Neuronal stem cell (in vitro differentiated cells): Measurements from ENCODE around the gene DUOX2.
"Not testable (repeated sequence)": the region's sequence is repeated elsewhere in the genome, so short reads cannot be mapped to it uniquely, and the experiment has no call there.

Source experiments
- DNase-seq: peaks from one replicate; pipeline ENCODE4 v3.0.0-alpha.2; 2013; ENCODE audit warnings: low spot score
- H2AFZ ChIP-seq: one replicate; pipeline ENCODE4 v1.6.1; 2013; ENCODE audit warnings: mild to moderate bottlenecking, low read length, inconsistent platforms
- H2AK5ac ChIP-seq: 2 replicates; pipeline ENCODE4 v1.6.1; 2013; ENCODE audit warnings: low read depth, mild to moderate bottlenecking, inconsistent platforms, low read length, moderate library complexity, mixed read lengths
- H2BK120ac ChIP-seq: 2 replicates; pipeline ENCODE4 v1.6.1; 2013; ENCODE audit warnings: low read depth, mild to moderate bottlenecking, inconsistent platforms, low read length, moderate library complexity, mixed read lengths
- H2BK12ac ChIP-seq: one replicate; pipeline ENCODE4 v1.6.1; 2013; ENCODE audit warnings: low read length, inconsistent platforms
- H2BK15ac ChIP-seq: 2 replicates; pipeline ENCODE4 v1.6.1; 2013; ENCODE audit warnings: mild to moderate bottlenecking, low read length, inconsistent platforms, mixed read lengths
- H2BK5ac ChIP-seq: one replicate; pipeline ENCODE4 v1.6.1; 2013; ENCODE audit warnings: inconsistent platforms, mild to moderate bottlenecking, low read length, moderate library complexity
- H3K14ac ChIP-seq: one replicate; pipeline ENCODE4 v1.6.1; 2013; ENCODE audit warnings: low read length, inconsistent platforms
- H3K18ac ChIP-seq: 2 replicates; pipeline ENCODE4 v1.6.1; 2013; ENCODE audit warnings: low read length, inconsistent platforms
- H3K23ac ChIP-seq: 2 replicates; pipeline ENCODE4 v1.6.1; 2013; ENCODE audit warnings: low read depth, mild to moderate bottlenecking, mixed read lengths, low read length, inconsistent platforms; ENCODE audit not compliant: poor library complexity
- H3K27ac ChIP-seq: replicated peaks from 3 replicates; pipeline ENCODE4 v1.5.1; 2013; ENCODE audit warnings: low read length, inconsistent platforms
- H3K27me3 ChIP-seq, 3 experiments: 2 replicates each; pipeline ENCODE4 v1.6.1; 2013; ENCODE audit warnings: low read length in 3 of 3, mild to moderate bottlenecking in 2 of 3, inconsistent platforms in 1 of 3, low read depth in 1 of 3, mixed read lengths in 1 of 3, moderate library complexity in 1 of 3; ENCODE audit not compliant: control insufficient read depth in 3 of 3, insufficient read depth in 3 of 3
- H3K36me3 ChIP-seq, 2 donors: replicated peaks in 1 of 2; 2 replicates each; pipeline ENCODE4 v1.6.1; 2013; ENCODE audit warnings: low read length in 2 of 2; ENCODE audit not compliant: control insufficient read depth in 2 of 2, insufficient read depth in 2 of 2
- H3K4ac ChIP-seq: 2 replicates; pipeline ENCODE4 v1.6.1; 2013; ENCODE audit warnings: inconsistent platforms, mild to moderate bottlenecking, low read length, moderate library complexity
- H3K4me1 ChIP-seq, 2 donors: 1 replicate in 1 of 2; 2 replicates in 1 of 2; pipeline ENCODE4 v1.6.1; 2013; ENCODE audit warnings: low read length in 2 of 2, low read depth in 1 of 2; ENCODE audit not compliant: control insufficient read depth in 2 of 2, insufficient read depth in 1 of 2
- H3K4me2 ChIP-seq: one replicate; pipeline ENCODE4 v1.6.1; 2013; ENCODE audit warnings: mild to moderate bottlenecking, low read length, inconsistent platforms; ENCODE audit not compliant: insufficient read depth, poor library complexity, severe bottlenecking
- H3K4me3 ChIP-seq, 2 donors: 2 replicates each; pipeline ENCODE4 v1.5.1; 2013; ENCODE audit warnings: low read length in 2 of 2, mild to moderate bottlenecking in 2 of 2, inconsistent platforms in 1 of 2, moderate library complexity in 1 of 2
- H3K79me1 ChIP-seq: one replicate; pipeline ENCODE4 v1.6.1; 2013; ENCODE audit warnings: low read depth, mild to moderate bottlenecking, inconsistent platforms, low read length, moderate library complexity
- H3K9ac ChIP-seq: one replicate; pipeline ENCODE4 v1.6.1; 2013; ENCODE audit warnings: mild to moderate bottlenecking, low read depth, low read length, inconsistent platforms; ENCODE audit not compliant: poor library complexity
- H3K9me3 ChIP-seq, 2 donors: replicated peaks in 1 of 2; 2 replicates each; pipeline versions ENCODE3 to v1.6.1; 2013; ENCODE audit warnings: low read length in 2 of 2, mild to moderate bottlenecking in 2 of 2, inconsistent platforms in 1 of 2, low read depth in 1 of 2, mixed read lengths in 1 of 2, moderate library complexity in 1 of 2; ENCODE audit not compliant: control insufficient read depth in 2 of 2, insufficient read depth in 1 of 2
- H4K8ac ChIP-seq: one replicate; pipeline ENCODE4 v1.6.1; 2013; ENCODE audit warnings: low read depth, mild to moderate bottlenecking, inconsistent platforms, low read length, moderate library complexity
- H4K91ac ChIP-seq: one replicate; pipeline ENCODE4 v1.6.1; 2013; ENCODE audit warnings: low read length, low read depth, mild to moderate bottlenecking, inconsistent platforms; ENCODE audit not compliant: poor library complexity
- WGBS, 2 donors: extraction: QIAGEN DNeasy Blood & Tissue Kit; methylation state at CpG; one replicate each; pipeline ENCODE4 v1.1.7; 2013; ENCODE audit warnings: missing lambda C conversion rate in 2 of 2, mixed read lengths in 1 of 2; ENCODE audit not compliant: insufficient read length in 2 of 2, insufficient replicate concordance in 1 of 2; ENCODE audit errors: extremely low coverage in 2 of 2; 5-methylcytosine and 5-hydroxymethylcytosine counted together

DUOX2 gene

GRCh38 chr15:45106002-45106790 is 7.8 kb downstream of the DUOX2 start:
- no peak overlapping the region for H2BK15ac ChIP-seq
- no peak overlapping the region for H2BK5ac ChIP-seq
- no peak overlapping the region for H3K4me2 ChIP-seq
- no peak for DNase-seq
- peak overlapping the region; percentile 6 for H3K14ac ChIP-seq
- H3K4ac ChIP-seq: no peak overlapping the region
- H3K9me3 ChIP-seq: peaks cover 0 to 3% of the 10 kb centered on the region in 2 donors
- H3K36me3 ChIP-seq: no peaks in the 10 kb centered on the region
- WGBS, 2 donors: no CpG with 5 or more reads among the region's 15 CpGs
- peak overlapping the region; percentile 41 for H2AK5ac ChIP-seq
- H3K27ac ChIP-seq: no peak overlapping the region
- H3K23ac ChIP-seq: no peak overlapping the region
- peaks cover 2 to 6% of the 10 kb centered on the region in 2 donors for H3K4me1 ChIP-seq
- peak overlapping the region; percentile 65 for H3K18ac ChIP-seq
- peak overlapping the region; percentile 35 for H2BK12ac ChIP-seq
- H3K79me1 ChIP-seq: no peaks in the 10 kb centered on the region
- H3K4me3 ChIP-seq: no peak overlapping the region
- H3K9ac ChIP-seq: no peak overlapping the region
- H4K8ac ChIP-seq: no peak overlapping the region
- no peak overlapping the region for H2BK120ac ChIP-seq
- no peak overlapping the region for H4K91ac ChIP-seq
- no peak overlapping the region for H2AFZ ChIP-seq
- peaks cover 8 to 77% (median 21%) of the 10 kb centered on the region in 3 experiments for H3K27me3 ChIP-seq

- Histone ChIP-seq H2AFZ (no peak overlapping the region), H3K4me2 (no peak overlapping the region), H3K4me1 (peaks cover 4 to 12% of the 10 kb centered on the region in 2 donors), H2BK15ac (no peak overlapping the region), H3K36me3 (no peaks in the 10 kb centered on the region), H3K4me3 (no peak overlapping the region), H3K27me3 (peaks cover 8 to 75% (median 19%) of the 10 kb centered on the region in 3 experiments), H3K18ac (peak overlapping the region; percentile 14), H3K23ac (no peak overlapping the region), H2BK5ac (no peak overlapping the region), H3K14ac (no peak overlapping the region), H2BK120ac (no peak overlapping the region), H3K79me1 (no peaks in the 10 kb centered on the region), H3K27ac (no peak overlapping the region), H4K8ac (no peak overlapping the region), H4K91ac (no peak overlapping the region), H3K4ac (no peak overlapping the region), H2BK12ac (no peak overlapping the region), H3K9me3 (peaks cover 0 to 3% of the 10 kb centered on the region in 2 donors), H2AK5ac (no peak overlapping the region), H3K9ac (no peak overlapping the region)
- no peak for DNase-seq
- WGBS, 2 donors: no CpG with 5 or more reads among the region's 11 CpGs
Observed at GRCh38 chr15:45105586-45105985, 8.4 kb downstream of the DUOX2 start.

GRCh38 chr15:45104170-45104569 is 9.8 kb downstream of the DUOX2 start:
- H3K4me1 ChIP-seq: peaks cover 4 to 15% of the 10 kb centered on the region in 2 donors
- not testable (repeated sequence) for H3K18ac ChIP-seq, H2BK12ac ChIP-seq, H2AK5ac ChIP-seq, H2BK5ac ChIP-seq, DNase-seq, H2AFZ ChIP-seq, H3K9ac ChIP-seq, H4K91ac ChIP-seq, H3K36me3 ChIP-seq, H3K23ac ChIP-seq, H4K8ac ChIP-seq, H3K14ac ChIP-seq, H3K4me2 ChIP-seq, H2BK15ac ChIP-seq, H3K4ac ChIP-seq, H3K4me3 ChIP-seq, H3K27ac ChIP-seq, H3K79me1 ChIP-seq, H3K9me3 ChIP-seq, H2BK120ac ChIP-seq
- no CpG with 5 or more reads among the region's 9 CpGs for WGBS, 2 donors
- peaks cover 2 to 65% (median 5%) of the 10 kb centered on the region in 3 experiments for H3K27me3 ChIP-seq

GRCh38 chr15:45102226-45102625 is 11.7 kb downstream of the DUOX2 start:
- Histone ChIP-seq H3K18ac (no peak overlapping the region), H3K27me3 (peaks cover 0 to 53% (median 0%) of the 10 kb centered on the region in 3 experiments), H2BK15ac (peak overlapping the region; percentile 31), H2BK120ac (no peak overlapping the region), H3K9me3 (no peaks in the 10 kb centered on the region), H3K4me1 (peaks cover 4 to 15% of the 10 kb centered on the region in 2 donors), H3K79me1 (no peaks in the 10 kb centered on the region), H2AK5ac (no peak overlapping the region), H3K4me3 (no peak overlapping the region), H2BK5ac (no peak overlapping the region), H2BK12ac (peak overlapping the region; percentile 52), H3K36me3 (no peaks in the 10 kb centered on the region), H4K91ac (no peak overlapping the region), H3K14ac (peak overlapping the region; percentile 25), H2AFZ (no peak overlapping the region), H3K4me2 (no peak overlapping the region), H3K4ac (peak overlapping the region; percentile 8), H3K27ac (no peak overlapping the region), H3K23ac (no peak overlapping the region), H4K8ac (no peak overlapping the region), H3K9ac (no peak overlapping the region)
- DNase-seq: no peak
- WGBS, 2 donors: no CpG with 5 or more reads among the region's 6 CpGs
